Upper lobe of left lung (tissue), 6 donors: ENCODE measurements around the gene CEP164. TPM values are rescaled to one million over a fixed set of nuclear protein-coding genes. Genes with fewer than 3 reads are reported as not detected.
A peak's percentile ranks its signal among the peaks of the same experiment; 100 is the strongest.

Source experiments
- ATAC-seq, 2 donors: fragments of 200-7000 bp; cut with Tn5 transposase; one replicate each; pipeline ENCODE4 v1.9.1; 2022; ENCODE audit warnings: mild to moderate bottlenecking in 2 of 2, moderate library complexity in 2 of 2; ENCODE audit not compliant: low FRiP score in 2 of 2
- DNase-seq, 2 donors: peaks; one replicate each; pipeline ENCODE4 v3.0.0-alpha.2; 2019 to 2020
- H3K27ac ChIP-seq, 4 donors: fragments of 200-600 bp; sonication (generic); one replicate each; pipeline ENCODE4 v1.5.1; 2016 to 2019
- H3K27me3 ChIP-seq, 4 donors: fragments of 200-600 bp; sonication (generic); one replicate each; pipeline ENCODE4 v1.5.1; 2017 to 2019
- H3K36me3 ChIP-seq, 4 donors: fragments of 200-600 bp; sonication (generic); one replicate each; pipeline ENCODE4 v1.5.1; 2016 to 2019
- H3K4me1 ChIP-seq, 4 donors: fragments of 200-600 bp; sonication (generic); one replicate each; pipeline ENCODE4 v1.5.1; 2018 to 2019
- H3K4me3 ChIP-seq, 4 donors: fragments of 200-600 bp; sonication (generic); one replicate each; pipeline ENCODE4 v1.5.1; 2017 to 2019; ENCODE audit warnings: mild to moderate bottlenecking in 2 of 4, moderate library complexity in 1 of 4
- H3K9me3 ChIP-seq, 4 donors: fragments of 200-600 bp; sonication (generic); one replicate each; pipeline ENCODE4 v1.5.1; 2018 to 2019
- EP300 ChIP-seq, 4 donors: sonication (generic); formaldehyde crosslinking; IDR thresholded peaks; one replicate each; pipeline ENCODE4 v1.5.1; 2017; ENCODE audit warnings: antibody characterized with exemption in 4 of 4, control low read depth in 2 of 4
- POLR2A ChIP-seq, 4 donors: fragments of 450-650 bp; IDR thresholded peaks; one replicate each; pipeline ENCODE4 v1.5.1; 2016 to 2017; ENCODE audit warnings: antibody characterized with exemption in 4 of 4, mild to moderate bottlenecking in 2 of 4
- POLR2AphosphoS5 ChIP-seq, 2 donors: sonication (generic); formaldehyde crosslinking; IDR thresholded peaks; one replicate each; pipeline ENCODE4 v1.5.1; 2017; ENCODE audit warnings: antibody characterized with exemption in 2 of 2
- WGBS, 2 donors: methylation state at CpG; one replicate each; pipeline ENCODE4 v1.1.5; 2017 to 2018; 5-methylcytosine and 5-hydroxymethylcytosine counted together
- total RNA-seq, 6 donors: library from RNA; depleted of rRNA in 4 of 6; stranded (reverse); fragments of >200 nt in 4 of 6; gene quantifications; one replicate each; pipeline versions ENCODE4 v1.1.0 to v1.2.1, GENCODE V29; 2016 to 2021
- TF ChIP-seq, protein P1 (sequence below), 6 experiments: fragments of 450-650 bp in 4 of 6; fragments of 200-600 bp in 2 of 6; sonication (generic) in 2 of 6; IDR thresholded peaks; one replicate each; pipeline ENCODE4 v1.5.1; 2016 to 2019; ENCODE audit warnings: antibody characterized with exemption in 6 of 6
- donor health status: DM: no; HTN: no; CAD: no; lungs with moderate emphysema.
- donor health status: DM: no; HTN: yes; CAD: no; lungs with severe emphysema.

Gene CEP164
- total RNA-seq, 6 donors from 2014 or later, result 16.1 to 73.3 (median 27.9) TPM

DNA sequence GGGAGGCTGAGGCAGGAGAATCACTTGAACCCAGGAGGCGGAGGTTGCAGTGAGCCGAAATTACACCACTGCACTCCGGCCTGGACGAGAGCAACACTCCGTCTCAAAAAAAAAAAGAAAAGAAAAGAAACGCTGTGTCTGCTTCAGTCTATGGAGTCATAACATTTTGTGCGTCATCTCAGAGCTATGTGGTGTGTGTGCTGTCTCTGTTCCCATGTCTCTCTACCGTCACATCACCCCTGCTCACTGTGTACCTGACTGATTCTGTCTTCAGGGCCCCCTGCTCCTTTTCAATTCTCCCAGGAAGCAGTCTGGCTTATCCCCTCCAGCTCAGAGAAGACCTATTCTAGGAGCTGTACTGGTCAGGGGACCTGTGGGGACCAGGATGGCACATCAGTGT lies 29.5 kb upstream of the CEP164 start:
- Histone ChIP-seq H3K4me3 (no peak overlapping the region), H3K36me3 (peaks cover 0 to 9% (median 8%) of the 10 kb centered on the region in 4 donors), H3K4me1 (peaks cover 0 to 9% (median 6%) of the 10 kb centered on the region in 4 donors), H3K27me3 (no peaks in the 10 kb centered on the region), H3K9me3 (no peaks in the 10 kb centered on the region), H3K27ac (no peak overlapping the region)
- DNase-seq, result no peak
- no peak for ATAC-seq
- WGBS, 2 donors, result 96 to 98% methylated on average over 8 of the region's 8 CpGs
- TF ChIP-seq POLR2A (IDR thresholded peaks at IDR 0.05), result no peak
- no peak for TF ChIP-seq POLR2AphosphoS5 (IDR thresholded peaks at IDR 0.05)
- TF ChIP-seq, protein P1, sequence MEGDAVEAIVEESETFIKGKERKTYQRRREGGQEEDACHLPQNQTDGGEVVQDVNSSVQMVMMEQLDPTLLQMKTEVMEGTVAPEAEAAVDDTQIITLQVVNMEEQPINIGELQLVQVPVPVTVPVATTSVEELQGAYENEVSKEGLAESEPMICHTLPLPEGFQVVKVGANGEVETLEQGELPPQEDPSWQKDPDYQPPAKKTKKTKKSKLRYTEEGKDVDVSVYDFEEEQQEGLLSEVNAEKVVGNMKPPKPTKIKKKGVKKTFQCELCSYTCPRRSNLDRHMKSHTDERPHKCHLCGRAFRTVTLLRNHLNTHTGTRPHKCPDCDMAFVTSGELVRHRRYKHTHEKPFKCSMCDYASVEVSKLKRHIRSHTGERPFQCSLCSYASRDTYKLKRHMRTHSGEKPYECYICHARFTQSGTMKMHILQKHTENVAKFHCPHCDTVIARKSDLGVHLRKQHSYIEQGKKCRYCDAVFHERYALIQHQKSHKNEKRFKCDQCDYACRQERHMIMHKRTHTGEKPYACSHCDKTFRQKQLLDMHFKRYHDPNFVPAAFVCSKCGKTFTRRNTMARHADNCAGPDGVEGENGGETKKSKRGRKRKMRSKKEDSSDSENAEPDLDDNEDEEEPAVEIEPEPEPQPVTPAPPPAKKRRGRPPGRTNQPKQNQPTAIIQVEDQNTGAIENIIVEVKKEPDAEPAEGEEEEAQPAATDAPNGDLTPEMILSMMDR (IDR thresholded peaks at IDR 0.05), result no peak

DNA sequence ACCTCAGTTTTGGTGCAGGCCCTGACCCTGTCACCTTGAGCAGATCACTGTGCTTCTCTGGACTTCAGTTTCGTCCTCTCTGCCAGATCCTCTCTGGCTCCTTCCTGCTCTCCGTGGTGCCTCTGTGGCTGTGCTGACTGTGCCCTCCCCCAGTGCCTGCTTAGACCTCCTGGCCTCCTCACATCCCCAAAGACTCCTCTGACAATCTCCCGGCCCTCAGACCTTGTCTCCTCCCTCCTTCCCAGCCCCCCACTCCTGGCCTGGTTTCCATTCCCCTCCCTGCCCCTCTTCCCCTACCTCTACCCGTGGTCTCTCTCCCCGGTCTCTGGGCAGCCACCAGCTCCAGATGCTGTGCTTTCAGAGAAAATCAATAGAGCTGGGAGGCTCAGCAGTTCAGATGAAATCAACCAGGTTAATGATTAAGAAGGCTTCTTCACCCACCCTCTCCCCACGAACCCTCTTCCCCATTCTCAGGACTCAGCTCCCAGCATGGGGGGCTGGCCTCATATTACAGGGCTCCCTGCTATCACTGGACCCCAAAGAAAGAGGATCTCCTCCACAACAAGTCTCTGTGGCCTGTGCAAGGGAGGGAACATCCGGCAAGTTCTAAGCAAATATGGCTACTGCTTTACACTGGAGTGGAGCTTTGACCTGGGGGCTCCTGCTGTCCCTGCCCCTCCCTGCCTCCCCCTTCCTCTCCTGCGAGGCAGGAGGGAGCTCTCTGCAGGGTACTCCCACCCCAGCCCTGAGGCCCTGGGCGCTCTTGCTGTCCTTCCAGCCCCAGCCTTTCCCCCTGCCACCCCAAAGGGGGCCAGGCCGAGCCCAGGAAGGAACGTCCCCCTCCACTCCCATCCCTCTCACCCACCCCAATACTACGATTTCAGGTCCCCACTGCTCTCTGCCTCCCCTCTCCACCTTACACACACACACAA lies 28.0 kb upstream of the CEP164 start:
- TF ChIP-seq POLR2AphosphoS5 (IDR thresholded peaks at IDR 0.05) (no peak), POLR2A (IDR thresholded peaks at IDR 0.05) (no peak), EP300 (IDR thresholded peaks at IDR 0.05) (no peak)
- TF ChIP-seq, protein P1 (IDR thresholded peaks at IDR 0.05), result no peak
- Histone ChIP-seq H3K27me3 (no peaks in the 10 kb centered on the region), H3K9me3 (no peaks in the 10 kb centered on the region), H3K27ac (no peak overlapping the region), H3K4me1 (peaks cover 0 to 9% (median 6%) of the 10 kb centered on the region in 4 donors), H3K4me3 (no peak overlapping the region), H3K36me3 (peaks cover 0 to under 1% (median 0%) of the 10 kb centered on the region in 4 donors)
- DNase-seq (no peak), ATAC-seq (peak in 1 of 2 donors; percentile 6)
- 67 to 71% methylated on average over 8 to 11 of the region's 12 CpGs for WGBS, 2 donors

DNA sequence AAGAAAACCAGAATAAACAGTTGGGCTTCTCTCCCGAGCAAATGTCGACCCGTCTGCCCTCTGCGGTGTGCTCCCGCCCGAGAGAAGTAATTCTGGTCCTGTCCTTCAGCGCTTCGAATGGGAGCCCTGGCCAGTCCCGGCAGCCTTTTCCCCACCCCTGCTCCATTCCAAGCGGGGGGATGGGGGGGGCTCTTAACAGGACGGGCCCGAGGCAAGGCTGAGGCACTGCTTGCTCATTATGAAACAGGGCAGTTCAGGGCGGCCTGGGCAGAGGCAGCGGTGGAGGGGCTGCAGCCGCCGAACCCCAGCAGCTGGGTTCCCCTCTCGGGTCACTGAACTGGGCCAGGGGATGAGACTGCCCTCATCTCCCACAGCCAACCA lies 27.4 kb upstream of the CEP164 start:
- Histone ChIP-seq H3K9me3 (no peaks in the 10 kb centered on the region), H3K27ac (no peak overlapping the region), H3K27me3 (no peaks in the 10 kb centered on the region), H3K36me3 (no peaks in the 10 kb centered on the region), H3K4me1 (peaks cover 0 to 9% (median 6%) of the 10 kb centered on the region in 4 donors), H3K4me3 (peak overlapping the region in 1 of 4 donors; percentile 7)
- TF ChIP-seq POLR2A (IDR thresholded peaks at IDR 0.05), result no peak
- no peak for TF ChIP-seq POLR2AphosphoS5 (IDR thresholded peaks at IDR 0.05)
- TF ChIP-seq, protein P1 (IDR thresholded peaks at IDR 0.05), result no peak
- TF ChIP-seq EP300 (IDR thresholded peaks at IDR 0.05), result no peak
- 60 to 62% methylated on average over 8 to 16 of the region's 17 CpGs for WGBS, 2 donors
- DNase-seq, result peak in 1 of 2 donors; percentile 75
- ATAC-seq, result peak; percentile 54 to 67

DNA sequence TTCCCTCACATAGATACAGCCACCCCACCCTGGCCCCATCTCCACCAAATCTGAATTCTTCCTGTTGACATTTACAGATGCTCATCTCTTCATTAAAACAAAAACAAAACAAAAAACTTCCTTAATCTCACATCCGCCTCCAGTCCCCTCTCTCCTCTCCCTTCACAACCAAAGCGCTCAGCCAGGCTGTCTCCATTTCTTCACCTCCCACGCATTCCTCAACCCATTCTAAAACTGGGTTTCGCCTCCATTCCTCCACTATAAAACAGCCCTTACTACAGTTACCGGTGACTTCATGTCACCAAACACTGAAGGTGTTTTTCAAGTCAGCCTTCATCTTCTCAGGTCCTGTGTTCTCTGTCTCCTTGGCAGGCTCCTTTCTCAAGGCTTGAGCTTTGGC lies 26.9 kb upstream of the CEP164 start:
- no peaks in the 10 kb centered on the region for H3K9me3 ChIP-seq
- TF ChIP-seq POLR2A (IDR thresholded peaks at IDR 0.05), result no peak
- no peak for TF ChIP-seq POLR2AphosphoS5 (IDR thresholded peaks at IDR 0.05)
- TF ChIP-seq EP300 (IDR thresholded peaks at IDR 0.05), result no peak
- TF ChIP-seq, protein P1 (IDR thresholded peaks at IDR 0.05), result no peak
- H3K27ac ChIP-seq, result no peak overlapping the region
- peaks cover 0 to 9% (median 6%) of the 10 kb centered on the region in 4 donors for H3K4me1 ChIP-seq
- ATAC-seq (no peak), DNase-seq (no peak)
- H3K36me3 ChIP-seq, result no peaks in the 10 kb centered on the region
- WGBS, 2 donors, result 67 to 73% methylated on average over 5 of the region's 5 CpGs
- H3K27me3 ChIP-seq, result no peaks in the 10 kb centered on the region
- H3K4me3 ChIP-seq, result no peak overlapping the region
